Measurements from ENCODE around the gene PRKAR2B. TPM values are rescaled to one million over a fixed set of nuclear protein-coding genes. Genes with fewer than 3 reads are reported as not detected.
"Not testable (repeated sequence)": the region's sequence is repeated elsewhere in the genome, so short reads cannot be mapped to it uniquely, and the experiment has no call there.

Gene PRKAR2B
- total RNA-seq, 1 donor from 2014 or later: 1.2 TPM

- ATAC-seq: no peak
These were observed 34.9 kb downstream of the PRKAR2B start for GRCh38 chr7:107079212-107079940.

- ATAC-seq: no peak
These were observed 35.6 kb downstream of the PRKAR2B start for GRCh38 chr7:107080099-107080505.

- ATAC-seq: no peak
These were observed 36.0 kb downstream of the PRKAR2B start for GRCh38 chr7:107080533-107080932.

- ATAC-seq: no peak
These were observed 40.7 kb downstream of the PRKAR2B start for GRCh38 chr7:107085180-107085579.

- no peak for ATAC-seq
These were observed 45.1 kb downstream of the PRKAR2B start for GRCh38 chr7:107089627-107090026.

GRCh38 chr7:107090457-107090856 is 46.0 kb downstream of the PRKAR2B start:
- ATAC-seq: no peak

GRCh38 chr7:107091306-107091705 is 46.8 kb downstream of the PRKAR2B start:
- ATAC-seq: no peak

GRCh38 chr7:107093671-107094070 is 49.2 kb downstream of the PRKAR2B start:
- not testable (repeated sequence) for ATAC-seq

- not testable (repeated sequence) for ATAC-seq
These were observed 54.6 kb downstream of the PRKAR2B start for GRCh38 chr7:107099154-107099553.

GRCh38 chr7:107100824-107101223 is 56.3 kb downstream of the PRKAR2B start:
- ATAC-seq: no peak

GRCh38 chr7:107103369-107103768 is 58.9 kb downstream of the PRKAR2B start:
- no peak for ATAC-seq

- ATAC-seq: no peak
These were observed 60.3 kb downstream of the PRKAR2B start for GRCh38 chr7:107104801-107105200.

GRCh38 chr7:107105591-107106245 is 61.2 kb downstream of the PRKAR2B start:
- ATAC-seq: no peak

GRCh38 chr7:107108793-107109371 is 64.4 kb downstream of the PRKAR2B start:
- no peak for ATAC-seq

- ATAC-seq: no peak
These were observed 65.5 kb downstream of the PRKAR2B start for GRCh38 chr7:107109955-107110354.

- ATAC-seq: no peak
These were observed 66.7 kb downstream of the PRKAR2B start for GRCh38 chr7:107111196-107111595.

- no peak for ATAC-seq
These were observed 69.4 kb downstream of the PRKAR2B start for GRCh38 chr7:107113866-107114265.

- no peak for ATAC-seq
These were observed 70.6 kb downstream of the PRKAR2B start for GRCh38 chr7:107115114-107115513.

- ATAC-seq: no peak
These were observed 71.4 kb downstream of the PRKAR2B start for GRCh38 chr7:107115762-107116540.

GRCh38 chr7:107118109-107118900 is 73.8 kb downstream of the PRKAR2B start:
- no peak for ATAC-seq

- ATAC-seq: no peak
These were observed 75.0 kb downstream of the PRKAR2B start for GRCh38 chr7:107119376-107120105.

Data from esophagus mucosa (tissue), 1 donor.